A673 (cell line): Measurements from ENCODE around the gene STAG3. TPM values are rescaled to one million over a fixed set of nuclear protein-coding genes. Genes with fewer than 3 reads are reported as not detected.

ENCODE experiments used
- BruUV-seq: library from RNA; stranded (reverse); fragments of 400-500 nt; replicated peaks from 2 replicates; lab custom pipeline; 2021; lab: Mats Ljungman, UMichigan
- CTCF ChIA-PET: fragments of 300-600 bp; sonication (Branson Sonifier 250); formaldehyde crosslinking; loops from one replicate; lab custom pipeline; 2022; ENCODE audit warnings: antibody characterized with exemption; lab: Charles Lee
- POLR2A ChIA-PET: fragments of 300-600 bp; sonication (Branson Sonifier 250); formaldehyde crosslinking; loops from one replicate; lab custom pipeline; 2022; ENCODE audit warnings: antibody characterized with exemption; ENCODE audit not compliant: low non-redundant PET; lab: Charles Lee
- DNase-seq: peaks from one replicate; pipeline ENCODE4 v3.0.0-alpha.2; 2015; ENCODE audit warnings: low spot score
- H3K27ac ChIP-seq: fragments of 200-600 bp; sonication (generic); 2 replicates; pipeline ENCODE4 v1.5.1; 2016; ENCODE audit warnings: mixed run types, low read depth, mild to moderate bottlenecking, mixed read lengths, antibody characterized with exemption, low read length; ENCODE audit not compliant: poor library complexity, severe bottlenecking
- H3K27me3 ChIP-seq: fragments of 200-600 bp; sonication (generic); replicated peaks from 2 replicates; pipeline ENCODE4 v1.6.1; 2017; ENCODE audit warnings: mixed run types, low read depth, mild to moderate bottlenecking, mixed read lengths, antibody characterized with exemption, low read length; ENCODE audit not compliant: insufficient read depth, poor library complexity
- H3K36me3 ChIP-seq: fragments of 200-600 bp; sonication (generic); 2 replicates; pipeline ENCODE4 v1.6.1; 2016; ENCODE audit warnings: mixed run types, mild to moderate bottlenecking, mixed read lengths, antibody characterized with exemption, low read length; ENCODE audit not compliant: insufficient read depth, poor library complexity, severe bottlenecking
- H3K4me1 ChIP-seq: fragments of 200-600 bp; sonication (generic); 2 replicates; pipeline ENCODE4 v1.6.1; 2017; ENCODE audit warnings: mixed run types, mild to moderate bottlenecking, mixed read lengths, antibody characterized with exemption, low read length; ENCODE audit not compliant: insufficient read depth, poor library complexity, severe bottlenecking
- H3K4me3 ChIP-seq: fragments of 200-600 bp; sonication (generic); 2 replicates; pipeline ENCODE4 v1.5.1; 2016; ENCODE audit warnings: low read depth, mixed run types, mild to moderate bottlenecking, mixed read lengths, low read length; ENCODE audit not compliant: poor library complexity, severe bottlenecking
- H3K9me3 ChIP-seq: fragments of 200-600 bp; sonication (generic); 2 replicates; pipeline ENCODE4 v1.6.1; 2016; ENCODE audit warnings: mixed run types, low read depth, mild to moderate bottlenecking, mixed read lengths, antibody characterized with exemption, low read length; ENCODE audit not compliant: poor library complexity, severe bottlenecking
- EZH2 ChIP-seq: fragments of 200-600 bp; sonication (generic); IDR thresholded peaks from 2 replicates; pipeline ENCODE4 v1.6.1; 2017; ENCODE audit warnings: borderline replicate concordance, low read depth, mild to moderate bottlenecking, mixed read lengths, antibody characterized with exemption, low read length; ENCODE audit not compliant: poor library complexity, severe bottlenecking
- intact Hi-C: fragments of 100-400 bp; cut with micrococcal nuclease; formaldehyde crosslinking; loops from one replicate; pipeline ENCODE4 v1.10.0; 2022; ENCODE audit not compliant: unreplicated experiment
- total RNA-seq: library from RNA; stranded (reverse); gene quantifications from 2 replicates; pipeline ENCODE4 v1.2.3, GENCODE V29; 2021
- TF ChIP-seq, protein P1 (sequence below): fragments of 300-800, 200-600 bp; sonication (generic); conservative IDR thresholded peaks from 2 replicates; pipeline ENCODE4 v1.5.1; 2017; ENCODE audit warnings: low read depth, mild to moderate bottlenecking, antibody characterized with exemption, low read length, moderate library complexity, mixed read lengths

The STAG3 gene
- total RNA-seq, 1 experiment from 2014 or later: 1.2 TPM

DNA sequence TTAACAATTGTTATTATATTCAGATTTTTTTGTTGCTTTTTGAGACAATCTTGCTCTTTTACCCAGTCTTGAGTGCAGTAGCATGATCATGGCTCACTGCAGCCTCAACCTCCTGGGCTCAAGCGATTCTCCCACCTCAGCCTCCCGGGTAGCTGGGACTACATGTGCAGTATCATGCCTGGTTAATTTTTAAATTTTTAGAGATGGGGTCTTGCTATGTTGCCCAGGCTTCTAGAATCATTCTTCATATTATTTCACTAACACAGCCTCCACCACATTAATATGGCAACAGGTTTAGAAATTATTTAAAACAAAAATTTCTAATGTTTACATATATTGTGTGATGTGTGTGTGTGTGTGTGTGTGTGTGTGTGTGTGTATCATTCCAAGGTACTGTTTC lies 30.4 kb upstream of the STAG3 start:
- no peak for DNase-seq
- Histone ChIP-seq H3K36me3 (no peaks in the 10 kb centered on the region), H3K4me1 (peaks cover 8% of the 10 kb centered on the region), H3K27me3 (no peaks in the 10 kb centered on the region), H3K27ac (no peak overlapping the region), H3K9me3 (no peaks in the 10 kb centered on the region), H3K4me3 (no peak overlapping the region)
- intact Hi-C loops: no loop called here
- ChIA-PET CTCF (no interaction called here), POLR2A (no interaction called here)
- TF ChIP-seq, protein P1, sequence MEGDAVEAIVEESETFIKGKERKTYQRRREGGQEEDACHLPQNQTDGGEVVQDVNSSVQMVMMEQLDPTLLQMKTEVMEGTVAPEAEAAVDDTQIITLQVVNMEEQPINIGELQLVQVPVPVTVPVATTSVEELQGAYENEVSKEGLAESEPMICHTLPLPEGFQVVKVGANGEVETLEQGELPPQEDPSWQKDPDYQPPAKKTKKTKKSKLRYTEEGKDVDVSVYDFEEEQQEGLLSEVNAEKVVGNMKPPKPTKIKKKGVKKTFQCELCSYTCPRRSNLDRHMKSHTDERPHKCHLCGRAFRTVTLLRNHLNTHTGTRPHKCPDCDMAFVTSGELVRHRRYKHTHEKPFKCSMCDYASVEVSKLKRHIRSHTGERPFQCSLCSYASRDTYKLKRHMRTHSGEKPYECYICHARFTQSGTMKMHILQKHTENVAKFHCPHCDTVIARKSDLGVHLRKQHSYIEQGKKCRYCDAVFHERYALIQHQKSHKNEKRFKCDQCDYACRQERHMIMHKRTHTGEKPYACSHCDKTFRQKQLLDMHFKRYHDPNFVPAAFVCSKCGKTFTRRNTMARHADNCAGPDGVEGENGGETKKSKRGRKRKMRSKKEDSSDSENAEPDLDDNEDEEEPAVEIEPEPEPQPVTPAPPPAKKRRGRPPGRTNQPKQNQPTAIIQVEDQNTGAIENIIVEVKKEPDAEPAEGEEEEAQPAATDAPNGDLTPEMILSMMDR: no peak
- no peak for TF ChIP-seq EZH2
- BruUV-seq: no TSS peak

DNA sequence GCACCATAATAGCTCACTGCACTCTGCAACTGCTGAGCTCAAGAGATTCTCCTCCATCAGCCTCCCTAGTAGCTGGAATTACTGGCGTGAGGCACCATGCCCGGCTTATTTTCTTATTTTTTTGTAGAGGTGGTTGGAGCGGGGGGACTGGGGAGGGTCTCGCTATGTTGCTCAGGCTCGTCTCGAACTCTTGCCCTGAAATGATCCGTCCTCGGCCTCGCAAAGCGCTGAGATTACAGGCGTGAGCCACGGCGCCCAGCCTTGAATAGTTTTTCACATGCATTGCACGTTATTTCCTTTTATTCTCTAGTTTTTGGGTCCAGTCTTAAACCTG lies 29.5 kb upstream of the STAG3 start:
- ChIA-PET CTCF (interaction anchor here (0.6 to 1.0 kb wide), 2 partner anchors 10 to 42 kb away, joined by 3 read pairs; no protein-coding TSS in a partner anchor), POLR2A (interaction anchor here (0.7 to 1.0 kb wide), 3 partner anchors 23 to 282 kb away, joined by 3 to 9 read pairs (median 3); no protein-coding TSS in a partner anchor)
- H3K27me3 ChIP-seq: no peaks in the 10 kb centered on the region
- TF ChIP-seq, protein P1: no peak
- H3K9me3 ChIP-seq: no peaks in the 10 kb centered on the region
- DNase-seq: no peak
- H3K36me3 ChIP-seq: no peaks in the 10 kb centered on the region
- peak overlapping the region; percentile 75 for H3K27ac ChIP-seq
- intact Hi-C loops: loop anchor here (1.0 kb wide), 1 partner anchor 10 kb away; the partner anchor contains the start of gene TRAPPC14
- peak overlapping the region; percentile 75 for H3K4me3 ChIP-seq
- no TSS peak for BruUV-seq
- H3K4me1 ChIP-seq: peaks cover 11% of the 10 kb centered on the region

DNA sequence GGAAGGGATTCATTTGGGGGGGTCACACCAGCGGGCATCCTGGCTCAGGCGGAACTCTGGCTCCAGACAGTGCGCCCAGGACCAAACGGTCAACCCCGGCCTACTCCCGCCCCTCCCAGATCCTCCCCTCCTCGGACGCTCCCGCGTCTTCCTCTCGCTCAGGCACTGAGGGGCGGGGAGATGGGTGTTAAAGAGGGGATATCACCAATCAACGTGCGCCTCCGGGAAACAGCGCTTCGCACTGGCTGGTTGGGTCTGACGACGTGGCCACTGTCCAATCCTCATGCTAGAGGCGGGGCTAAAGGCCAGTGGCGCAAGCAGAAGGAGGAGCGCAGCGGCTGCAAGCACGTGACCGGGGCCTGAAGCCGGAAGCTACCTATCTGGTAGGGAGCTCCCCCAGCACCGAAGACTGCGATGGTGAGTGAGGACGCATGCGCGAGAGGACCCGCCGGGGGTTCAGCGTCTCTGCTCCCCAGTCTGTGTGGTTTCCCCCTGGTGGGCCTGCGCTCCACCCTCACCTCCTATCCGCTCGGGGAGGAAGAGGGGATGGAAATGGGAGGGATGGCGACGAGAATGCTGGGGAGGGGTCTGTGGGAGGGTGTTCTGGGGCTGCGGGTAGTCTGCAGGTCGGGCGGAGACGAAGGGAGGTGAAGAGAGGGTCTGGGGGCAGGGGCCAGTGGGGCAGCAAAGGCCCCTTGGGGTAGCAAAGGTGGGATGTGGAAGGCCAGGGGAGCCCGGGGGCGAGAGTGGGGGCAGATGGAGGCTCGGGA lies 29.0 kb upstream of the STAG3 start, which contains the start of gene LAMTOR4:
Gene LAMTOR4, plus strand, starts transcription at position 360 of the 770 bp plus-strand sequence. Its CDS starts 55 bp downstream, at position 415.
- no peak for TF ChIP-seq EZH2
- TF ChIP-seq, protein P1: no peak
- POLR2A ChIA-PET: interaction anchor here (0.7 to 1.0 kb wide), 2 partner anchors 24 to 282 kb away, joined by 3 read pairs; no protein-coding TSS in a partner anchor
- no TSS peak for BruUV-seq
- Histone ChIP-seq H3K27me3 (no peaks in the 10 kb centered on the region), H3K36me3 (no peaks in the 10 kb centered on the region), H3K27ac (peak within 1 kb of the TSS; percentile 75), H3K4me3 (peak within 1 kb of the TSS; percentile 75), H3K4me1 (peaks cover 13% of the 10 kb centered on the region), H3K9me3 (no peaks in the 10 kb centered on the region)
- intact Hi-C loops: loop anchor here (1.0 kb wide), 1 partner anchor 10 kb away; the partner anchor contains the start of gene TRAPPC14
- CTCF ChIA-PET: interaction anchor here (0.6 to 1.0 kb wide), 4 partner anchors 9 to 373 kb away, joined by 3 to 4 read pairs (median 3); no protein-coding TSS in a partner anchor
- peak; percentile 99 for DNase-seq
